ENCODE results near the gene IPO4. TPM values are rescaled to one million over a fixed set of nuclear protein-coding genes. Genes with fewer than 3 reads are reported as not detected.

Gene IPO4
- total and polyA plus RNA-seq, 2 of the 13 experiments (the other 11 are each of a cell fraction or from before 2014, with no cell fraction given), result 39.0 to 179 TPM

GRCh38 chr14:24167469-24168114 lies 21.0 kb downstream of the IPO4 start (continued):
- TF ChIP-seq ZNF878 (CRISPR knock-in tag; IDR thresholded peaks at IDR 0.05) (no peak), CREB1 (IDR thresholded peaks at IDR 0.05) (no peak), CREB1 (CRISPR knock-in tag; IDR thresholded peaks at IDR 0.05) (no peak), ZNF292 (CRISPR knock-in tag; IDR thresholded peaks at IDR 0.05; ENCODE audit: borderline replicate concordance, low read depth) (no peak), ZNF512 (CRISPR knock-in tag; IDR thresholded peaks at IDR 0.05) (no peak), TMF1 (CRISPR knock-in tag; IDR thresholded peaks at IDR 0.05; ENCODE audit: low read depth) (no peak), STAT5B (CRISPR knock-in tag; IDR thresholded peaks at IDR 0.05) (no peak), RBAK (CRISPR knock-in tag; IDR thresholded peaks at IDR 0.05) (no peak), ATF4 (CRISPR knock-in tag; IDR thresholded peaks at IDR 0.05) (peak in 1 of 2 experiments; percentile 94; a peak in 2 of 4 replicates), NR1H2 (CRISPR knock-in tag; IDR thresholded peaks at IDR 0.05; ENCODE audit: borderline replicate concordance, low read depth) (no peak), ZNF275 (CRISPR knock-in tag; IDR thresholded peaks at IDR 0.05; ENCODE audit: borderline replicate concordance) (no peak), BRF2 (CRISPR knock-in tag; IDR thresholded peaks at IDR 0.05) (no peak), PAF1 (CRISPR knock-in tag; IDR thresholded peaks at IDR 0.05) (0 out of 2 replicates have a peak, but pooled peaks have one; percentile 64), PHF8 (CRISPR knock-in tag; IDR thresholded peaks at IDR 0.05) (no peak), ZNF781 (CRISPR knock-in tag; IDR thresholded peaks at IDR 0.05; ENCODE audit: borderline replicate concordance, not compliant biosample characterization) (no peak), ZNF644 (CRISPR knock-in tag; IDR thresholded peaks at IDR 0.05; ENCODE audit: low read depth) (no peak), RCOR2 (CRISPR knock-in tag; IDR thresholded peaks at IDR 0.05) (no peak)

Data from HepG2 (cell line).